ENCODE results near the gene CKS2. TPM values are rescaled to one million over a fixed set of nuclear protein-coding genes. Genes with fewer than 3 reads are reported as not detected.

CKS2 gene
- total RNA-seq, 1 donor from 2014 or later, result 10.6 TPM

GRCh38 chr9:89350988-89351557 is 40.1 kb downstream of the CKS2 start:
- DNase-seq (ENCODE audit: low spot score), result no peak

GRCh38 chr9:89351584-89352300 is 40.7 kb downstream of the CKS2 start:
- DNase-seq (ENCODE audit: low spot score), result no peak

DNA sequence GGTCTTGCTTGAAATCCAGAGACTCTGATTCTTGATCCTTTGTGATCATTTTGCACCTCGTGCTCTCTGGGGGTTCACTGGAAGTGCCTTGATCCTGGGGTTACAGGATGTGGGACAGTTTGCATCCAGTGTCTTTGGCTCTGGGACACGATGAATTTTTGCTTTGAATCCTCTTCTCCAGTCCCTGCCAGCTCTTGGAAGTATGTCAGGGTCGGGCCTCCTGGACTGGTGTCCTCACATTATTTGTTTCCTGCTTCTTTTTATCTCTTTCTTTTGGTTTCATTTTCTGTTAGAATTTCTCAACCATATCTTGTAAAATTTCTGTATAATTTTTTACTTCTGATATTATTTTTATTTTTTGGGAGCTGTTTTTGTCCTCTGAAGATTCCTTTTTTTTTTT is 41.5 kb downstream of the CKS2 start:
- DNase-seq (ENCODE audit: low spot score), result no peak

- no peak for DNase-seq (ENCODE audit: low spot score)
Observed at GRCh38 chr9:89352874-89353649, 42.1 kb downstream of the CKS2 start.

GRCh38 chr9:89353989-89354388 is 43.0 kb downstream of the CKS2 start:
- no peak for DNase-seq (ENCODE audit: low spot score)

GRCh38 chr9:89354471-89354870 is 43.5 kb downstream of the CKS2 start:
- DNase-seq (ENCODE audit: low spot score), result no peak

DNA sequence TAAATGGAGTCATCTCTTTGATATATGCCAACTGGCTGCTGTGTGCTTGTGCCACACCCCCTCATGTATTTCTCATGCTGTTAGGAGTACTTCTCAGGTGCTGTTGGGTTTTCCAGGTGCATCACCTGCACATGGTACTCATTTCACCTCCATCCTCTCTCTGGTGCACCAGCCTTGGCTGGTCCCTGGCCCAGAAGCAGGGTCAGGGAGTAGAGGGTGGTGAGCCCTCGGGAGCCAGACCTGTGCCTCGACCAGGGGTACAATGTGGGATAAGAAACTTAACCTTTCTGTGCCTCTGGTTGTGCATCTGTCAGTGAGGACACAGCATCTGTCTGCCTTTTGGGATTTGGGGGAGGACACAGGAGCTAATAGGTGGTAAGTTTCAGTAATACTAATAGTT is 45.8 kb downstream of the CKS2 start:
- no peak for DNase-seq (ENCODE audit: low spot score)

GRCh38 chr9:89357331-89358197 is 46.6 kb downstream of the CKS2 start:
- DNase-seq (ENCODE audit: low spot score), result peak; percentile 18

- no peak for DNase-seq (ENCODE audit: low spot score)
Observed at GRCh38 chr9:89358376-89358916, 47.5 kb downstream of the CKS2 start.

DNA sequence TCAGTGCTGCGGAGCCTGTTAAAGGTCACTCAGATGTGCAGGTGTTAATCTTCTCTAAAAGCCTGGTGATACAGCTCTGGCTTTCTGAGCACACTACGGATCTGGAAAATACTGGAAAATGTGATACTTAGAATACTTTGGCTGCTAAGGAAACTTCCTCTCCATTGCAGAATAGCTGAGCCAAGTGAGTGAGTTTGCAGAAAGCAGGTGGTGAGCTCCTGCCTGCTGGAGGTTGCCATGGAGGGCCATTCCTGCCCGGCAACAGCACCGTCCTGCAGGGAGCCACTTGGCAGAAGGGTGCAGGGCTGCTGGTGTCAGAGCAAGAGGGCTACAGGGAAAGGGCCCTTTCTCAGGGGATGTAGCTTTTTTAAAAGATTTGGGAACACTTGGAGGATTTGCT is 48.0 kb downstream of the CKS2 start:
- DNase-seq (ENCODE audit: low spot score), result no peak

- no peak for DNase-seq (ENCODE audit: low spot score)
Observed at GRCh38 chr9:89359751-89360261, 48.8 kb downstream of the CKS2 start.

DNA sequence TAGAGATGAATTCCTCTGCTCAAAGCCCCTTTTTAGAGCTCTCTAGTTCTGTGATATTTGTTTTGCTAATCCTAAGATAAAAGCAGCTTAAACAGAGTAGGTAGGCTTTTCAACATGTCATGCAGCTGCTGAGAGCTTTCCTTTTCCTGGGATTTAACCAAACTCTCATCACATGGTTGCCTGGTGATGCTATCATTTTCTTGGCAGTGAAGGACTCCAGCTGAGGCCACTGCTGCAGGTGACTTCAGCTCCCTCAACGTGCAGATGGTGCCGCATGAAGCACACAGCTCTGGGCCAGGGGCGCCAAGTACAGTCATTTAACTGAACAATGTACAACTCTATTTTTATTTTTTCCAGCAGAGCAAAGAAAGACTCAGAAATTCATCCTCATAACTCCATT is 49.5 kb downstream of the CKS2 start:
- DNase-seq (ENCODE audit: low spot score), result no peak

DNA sequence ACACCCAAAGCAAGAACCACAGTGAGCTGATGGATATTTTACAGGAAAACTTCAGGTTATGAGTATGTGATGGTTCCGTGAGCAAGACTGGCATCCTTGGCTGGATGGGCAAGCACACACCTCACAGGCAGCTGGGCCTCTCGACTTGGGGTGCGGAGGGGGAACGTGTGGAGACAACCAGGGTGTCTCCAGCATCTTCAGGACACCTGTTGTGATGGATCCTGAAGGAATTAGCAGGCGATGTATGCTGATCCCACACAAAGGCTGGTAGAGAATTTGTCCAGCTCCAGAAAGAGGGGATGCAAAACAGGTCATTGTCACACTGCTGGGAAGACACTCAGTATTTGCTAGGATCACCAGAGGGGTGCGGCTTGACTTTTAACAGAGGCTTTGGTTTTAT is 50.0 kb downstream of the CKS2 start:
- no peak for DNase-seq (ENCODE audit: low spot score)

GRCh38 chr9:89361816-89362646 is 51.0 kb downstream of the CKS2 start:
- no peak for DNase-seq (ENCODE audit: low spot score)

DNA sequence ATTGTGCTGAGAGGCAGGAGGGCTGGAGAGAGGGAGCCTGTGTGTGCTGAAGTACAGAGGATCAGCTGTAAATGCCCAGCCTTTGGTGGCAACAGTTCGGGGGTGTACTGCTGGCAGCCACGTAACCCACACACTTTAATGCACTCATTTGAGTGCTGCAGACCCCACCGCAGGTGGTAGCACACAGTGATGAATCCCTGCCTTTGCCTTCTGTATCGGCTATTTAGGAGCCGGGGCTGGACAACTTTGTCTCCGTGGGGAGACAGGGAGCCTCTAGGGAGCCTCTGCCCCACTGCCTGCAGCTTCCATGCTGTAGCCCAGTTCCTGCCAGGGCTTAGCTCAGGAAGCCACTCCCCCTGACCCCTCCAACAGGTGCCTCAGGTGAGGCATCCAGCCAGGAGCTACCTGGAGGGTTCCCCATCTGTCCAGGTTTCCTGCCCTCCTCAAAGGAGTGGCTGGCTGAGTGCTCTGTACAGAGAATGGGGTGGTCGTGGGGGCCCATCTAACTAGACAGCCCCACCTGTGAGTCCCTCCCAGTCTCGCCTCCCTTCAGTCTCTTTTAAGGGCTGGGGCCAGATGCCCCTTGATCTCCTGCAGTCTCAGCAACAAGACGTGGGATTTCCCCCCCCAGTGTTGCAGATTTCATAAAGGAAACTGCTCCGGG is 51.8 kb downstream of the CKS2 start:
- DNase-seq (ENCODE audit: low spot score), result no peak

DNA sequence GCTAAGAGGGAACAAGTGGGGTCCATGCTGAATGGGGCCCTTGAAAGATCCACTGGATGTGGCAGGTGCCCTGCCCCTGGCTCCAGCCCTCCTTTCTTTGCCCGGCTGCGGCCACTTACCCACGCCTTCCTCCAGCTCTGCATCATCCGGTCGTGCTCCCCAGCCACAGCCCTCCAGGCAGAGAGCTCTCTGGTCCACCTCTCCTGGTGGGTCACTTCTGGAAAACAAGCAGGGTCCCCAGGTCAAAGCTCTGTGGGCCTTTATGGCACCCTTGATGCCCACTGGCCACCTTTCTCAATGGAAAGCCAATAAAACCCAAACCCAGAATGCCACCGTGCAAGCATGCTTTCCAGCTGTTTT is 52.3 kb downstream of the CKS2 start:
- DNase-seq (ENCODE audit: low spot score), result no peak

GRCh38 chr9:89363921-89364665 is 53.1 kb downstream of the CKS2 start:
- DNase-seq (ENCODE audit: low spot score), result no peak

GRCh38 chr9:89364666-89365531 is 53.9 kb downstream of the CKS2 start:
- no peak for DNase-seq (ENCODE audit: low spot score)

Measured in mucosa of gallbladder (tissue), 1 donor.